ENCODE measurements around the gene DHH. TPM values are rescaled to one million over a fixed set of nuclear protein-coding genes. Genes with fewer than 3 reads are reported as not detected.
"Not testable (repeated sequence)": the region's sequence is repeated elsewhere in the genome, so short reads cannot be mapped to it uniquely, and the experiment has no call there.

Gene DHH
- total and polyA plus RNA-seq, 3 experiments from 2014 or later = 0.04 TPM; not detected in 2

- no peaks in the 10 kb centered on the region for H3K27me3 ChIP-seq (ENCODE audit: insufficient read depth, low read length, poor library complexity, severe bottlenecking)
- Mint-ChIP-seq H3K4me3 (peak overlapping the region; percentile 82 to 100 (median 85)), H3K27ac (peak overlapping the region; percentile 75 to 99 (median 94)), H3K4me1 (peaks cover 37 to 55% (median 52%) of the 10 kb centered on the region in 3 donors), H3K9me3 (peaks cover 0 to 4% (median 0%) of the 10 kb centered on the region in 5 donors), H3K36me3 (peaks cover 4 to 39% (median 12%) of the 10 kb centered on the region in 3 donors), H3K27me3 (peaks cover 0 to 8% of the 10 kb centered on the region in 2 donors)
- CTCF ChIA-PET = interaction anchor here (0.7 to 5.1 kb wide), 12 partner anchors 14 to 215 kb away, joined by 3 to 77 read pairs (median 18); partner anchors contain the start of genes LMBR1L, RHEBL1 and TUBA1A
- no peaks in the 10 kb centered on the region for H3K9me3 ChIP-seq (ENCODE audit: low read length)
- peak overlapping the region; percentile 35 for H3K4me3 ChIP-seq (ENCODE audit: low read length)
- peaks cover 26% of the 10 kb centered on the region for H3K4me1 ChIP-seq (ENCODE audit: insufficient read depth, low read length)
- peak overlapping the region; percentile 60 for H3K27ac ChIP-seq (ENCODE audit: low read depth, low read length)
- peaks cover 22% of the 10 kb centered on the region for H3K36me3 ChIP-seq (ENCODE audit: insufficient read depth, low read length)
- no peak for DNase-seq
- POLR2A ChIA-PET = interaction anchor here (0.6 to 3.7 kb wide), 11 partner anchors 21 to 983 kb away, joined by 3 to 133 read pairs (median 12); partner anchors contain the start of genes DDX23, DHH, LMBR1L and RHEBL1
These were observed 37.4 kb upstream of the DHH start for GRCh38 chr12:49131894-49132461.

- Histone ChIP-seq H3K4me3 (ENCODE audit: low read length) (peak within 1 kb of the TSS; percentile 90), H3K27me3 (ENCODE audit: insufficient read depth, low read length, poor library complexity, severe bottlenecking) (no peaks in the 10 kb centered on the region), H3K4me1 (ENCODE audit: insufficient read depth, low read length) (peaks cover 26% of the 10 kb centered on the region), H3K9me3 (ENCODE audit: low read length) (no peaks in the 10 kb centered on the region), H3K36me3 (ENCODE audit: insufficient read depth, low read length) (peaks cover 24% of the 10 kb centered on the region), H3K27ac (ENCODE audit: low read depth, low read length) (peak within 1 kb of the TSS; percentile 98)
- Mint-ChIP-seq H3K36me3 (peaks cover 4 to 43% (median 13%) of the 10 kb centered on the region in 3 donors), H3K4me1 (peaks cover 38 to 58% (median 55%) of the 10 kb centered on the region in 3 donors), H3K4me3 (peak within 1 kb of the TSS; percentile 97 to 100 (median 98)), H3K27ac (peak within 1 kb of the TSS; percentile 96 to 99 (median 98)), H3K9me3 (peaks cover 0 to 4% (median 0%) of the 10 kb centered on the region in 5 donors), H3K27me3 (peaks cover 0 to 8% of the 10 kb centered on the region in 2 donors)
- ChIA-PET POLR2A (interaction anchor here (0.6 to 3.7 kb wide), 26 partner anchors 10 to 984 kb away, joined by 3 to 133 read pairs (median 4); partner anchors contain the start of genes ARF3, DDX23, DHH and LMBR1L), CTCF (interaction anchor here (0.7 to 5.1 kb wide), 20 partner anchors 10 to 279 kb away, joined by 3 to 77 read pairs (median 10); partner anchors contain the start of genes LMBR1L, RHEBL1 and TUBA1A)
- DNase-seq = peak; percentile 81 to 92 (median 90)
These were observed 36.7 kb upstream of the DHH start, which contains the start of gene TUBA1B for GRCh38 chr12:49131051-49131893. Gene TUBA1B, minus strand, starts transcription at chr12:49131395. Its CDS starts 95 bp downstream, at chr12:49131300.

GRCh38 chr12:49130151-49131050 lies 35.8 kb upstream of the DHH start:
- H3K9me3 ChIP-seq (ENCODE audit: low read length) = no peaks in the 10 kb centered on the region
- H3K36me3 ChIP-seq (ENCODE audit: insufficient read depth, low read length) = peaks cover 24% of the 10 kb centered on the region
- H3K4me3 ChIP-seq (ENCODE audit: low read length) = peak overlapping the region; percentile 90
- Mint-ChIP-seq H3K4me3 (peak overlapping the region; percentile 97 to 100 (median 98)), H3K27me3 (peaks cover 0 to 8% of the 10 kb centered on the region in 2 donors), H3K27ac (peak overlapping the region; percentile 96 to 99 (median 98)), H3K9me3 (peaks cover 0 to 4% (median 0%) of the 10 kb centered on the region in 5 donors), H3K36me3 (peaks cover 4 to 43% (median 13%) of the 10 kb centered on the region in 3 donors), H3K4me1 (peaks cover 39 to 58% (median 55%) of the 10 kb centered on the region in 3 donors)
- peak overlapping the region; percentile 98 for H3K27ac ChIP-seq (ENCODE audit: low read depth, low read length)
- peaks cover 26% of the 10 kb centered on the region for H3K4me1 ChIP-seq (ENCODE audit: insufficient read depth, low read length)
- H3K27me3 ChIP-seq (ENCODE audit: insufficient read depth, low read length, poor library complexity, severe bottlenecking) = no peaks in the 10 kb centered on the region
- CTCF ChIA-PET = interaction anchor here (0.7 to 5.1 kb wide), 26 partner anchors 8 to 278 kb away, joined by 3 to 77 read pairs (median 8); partner anchors contain the start of genes LMBR1L, RHEBL1 and TUBA1A
- POLR2A ChIA-PET = interaction anchor here (0.6 to 3.7 kb wide), 29 partner anchors 10 to 611 kb away, joined by 3 to 133 read pairs (median 4); partner anchors contain the start of genes ARF3, DDX23, DHH and KMT2D
- DNase-seq = peak; percentile 86 to 97 (median 93)

GRCh38 chr12:49129332-49130150 lies 34.9 kb upstream of the DHH start:
- peak overlapping the region; percentile 96 to 99 (median 98) for H3K27ac Mint-ChIP-seq
- Histone ChIP-seq H3K9me3 (ENCODE audit: low read length) (no peaks in the 10 kb centered on the region), H3K36me3 (ENCODE audit: insufficient read depth, low read length) (peaks cover 24% of the 10 kb centered on the region), H3K4me1 (ENCODE audit: insufficient read depth, low read length) (peaks cover 26% of the 10 kb centered on the region), H3K27me3 (ENCODE audit: insufficient read depth, low read length, poor library complexity, severe bottlenecking) (no peaks in the 10 kb centered on the region), H3K4me3 (ENCODE audit: low read length) (peak overlapping the region; percentile 90), H3K27ac (ENCODE audit: low read depth, low read length) (peak overlapping the region; percentile 98)
- CTCF ChIA-PET = interaction anchor here (0.7 to 5.1 kb wide), 20 partner anchors 9 to 160 kb away, joined by 3 to 77 read pairs (median 10); partner anchors contain the start of genes LMBR1L, RHEBL1 and TUBA1A
- H3K36me3 Mint-ChIP-seq = peaks cover 4 to 43% (median 13%) of the 10 kb centered on the region in 3 donors
- H3K27me3 Mint-ChIP-seq = peaks cover 0 to 8% of the 10 kb centered on the region in 2 donors
- H3K4me1 Mint-ChIP-seq = peaks cover 39 to 58% (median 55%) of the 10 kb centered on the region in 3 donors
- DNase-seq = peak in 1 of 5 donors; percentile 6
- POLR2A ChIA-PET = interaction anchor here (0.6 to 3.7 kb wide), 11 partner anchors 10 to 612 kb away, joined by 3 to 133 read pairs (median 7); partner anchors contain the start of genes DDX23, KMT2D, LMBR1L and TMBIM6
- H3K9me3 Mint-ChIP-seq = peaks cover 0 to 4% (median 0%) of the 10 kb centered on the region in 5 donors
- peak overlapping the region; percentile 97 to 100 (median 98) for H3K4me3 Mint-ChIP-seq

GRCh38 chr12:49127971-49128370 lies 33.4 kb upstream of the DHH start:
- H3K27ac ChIP-seq (ENCODE audit: low read depth, low read length); H3K27me3 ChIP-seq (ENCODE audit: insufficient read depth, low read length, poor library complexity, severe bottlenecking); H3K4me3 ChIP-seq (ENCODE audit: low read length); DNase-seq; H3K9me3 ChIP-seq (ENCODE audit: low read length); H3K9me3 Mint-ChIP-seq; H3K27me3 Mint-ChIP-seq: not testable (repeated sequence)
- H3K36me3 Mint-ChIP-seq = peaks cover 4 to 43% (median 13%) of the 10 kb centered on the region in 3 donors
- peak overlapping the region in 7 of 8 donors; percentile 31 to 99 (median 75) for H3K27ac Mint-ChIP-seq
- ChIA-PET CTCF (interaction anchor here (0.7 kb wide), 1 partner anchor 16 kb away, joined by 3 read pairs; no protein-coding TSS in a partner anchor), POLR2A (interaction anchor here (0.6 to 0.7 kb wide), 2 partner anchors 14 to 43 kb away, joined by 3 to 4 read pairs; no protein-coding TSS in a partner anchor)
- Histone ChIP-seq H3K4me1 (ENCODE audit: insufficient read depth, low read length) (peaks cover 26% of the 10 kb centered on the region), H3K36me3 (ENCODE audit: insufficient read depth, low read length) (peaks cover 24% of the 10 kb centered on the region)
- H3K4me3 Mint-ChIP-seq = peak overlapping the region in 2 of 7 donors; percentile 10 to 78
- peaks cover 39 to 50% (median 46%) of the 10 kb centered on the region in 3 donors for H3K4me1 Mint-ChIP-seq
